Osteocyte (in vitro differentiated cells): Measurements from ENCODE around the gene GCLC. TPM values are rescaled to one million over a fixed set of nuclear protein-coding genes. Genes with fewer than 3 reads are reported as not detected.
A peak's percentile ranks its signal among the peaks of the same experiment; 100 is the strongest.

ENCODE experiments used
- DNase-seq: peaks from one replicate; pipeline ENCODE4 v3.0.0; 2021; ENCODE audit warnings: mixed read lengths; ENCODE audit not compliant: unreplicated experiment; ENCODE audit errors: extremely low spot score
- H3K27ac Mint-ChIP-seq: one replicate; pipeline ENCODE4 v1.8.0; 2021; ENCODE audit warnings: mild to moderate bottlenecking, mixed read lengths; ENCODE audit not compliant: unreplicated experiment
- H3K27me3 Mint-ChIP-seq: one replicate; pipeline ENCODE4 v1.8.0; 2021; ENCODE audit warnings: mixed read lengths; ENCODE audit not compliant: unreplicated experiment
- H3K36me3 Mint-ChIP-seq: one replicate; pipeline ENCODE4 v1.8.0; 2021; ENCODE audit warnings: mixed read lengths; ENCODE audit not compliant: unreplicated experiment
- H3K4me1 Mint-ChIP-seq: one replicate; pipeline ENCODE4 v1.8.0; 2021; ENCODE audit warnings: mixed read lengths; ENCODE audit not compliant: unreplicated experiment
- H3K4me3 Mint-ChIP-seq: one replicate; pipeline ENCODE4 v1.8.0; 2021; ENCODE audit warnings: mild to moderate bottlenecking, moderate library complexity, mixed read lengths; ENCODE audit not compliant: unreplicated experiment
- H3K9me3 Mint-ChIP-seq: one replicate; pipeline ENCODE4 v1.8.0; 2021; ENCODE audit warnings: mixed read lengths; ENCODE audit not compliant: unreplicated experiment
- total RNA-seq: library from RNA; stranded (reverse); gene quantifications from 2 replicates; pipeline ENCODE4 v1.2.1, GENCODE V29; 2021
- TF ChIP-seq, protein P1 (sequence below): fragments of 200-600 bp; sonication (generic); IDR thresholded peaks from 2 replicates; pipeline ENCODE4 v1.5.0; 2021; ENCODE audit warnings: antibody characterized with exemption, mild to moderate bottlenecking, moderate library complexity

Gene GCLC
- total RNA-seq, 1 donor from 2014 or later = 43.7 TPM

DNA sequence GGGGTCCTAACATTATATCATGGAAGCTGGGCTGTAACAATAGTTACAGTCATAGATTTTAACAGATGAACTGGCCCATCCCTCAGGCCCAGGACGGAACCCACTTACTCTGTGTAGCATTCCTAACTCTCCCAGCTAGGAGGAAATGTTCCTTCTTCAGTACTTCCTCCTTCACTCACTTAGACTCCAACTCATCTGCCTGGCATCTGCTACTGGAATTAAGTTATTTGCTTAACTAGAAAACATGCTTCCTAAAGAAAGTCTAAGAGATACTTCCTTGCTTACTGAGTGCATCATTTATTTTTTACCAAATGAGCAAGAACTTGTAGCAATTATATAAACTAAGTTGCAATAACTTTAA is 20.5 kb downstream of the GCLC start:
- H3K27ac Mint-ChIP-seq = peak overlapping the region; percentile 70
- peaks cover 40% of the 10 kb centered on the region for H3K4me1 Mint-ChIP-seq
- no peak overlapping the region for H3K4me3 Mint-ChIP-seq
- peaks cover 6% of the 10 kb centered on the region for H3K36me3 Mint-ChIP-seq
- TF ChIP-seq, protein P1, sequence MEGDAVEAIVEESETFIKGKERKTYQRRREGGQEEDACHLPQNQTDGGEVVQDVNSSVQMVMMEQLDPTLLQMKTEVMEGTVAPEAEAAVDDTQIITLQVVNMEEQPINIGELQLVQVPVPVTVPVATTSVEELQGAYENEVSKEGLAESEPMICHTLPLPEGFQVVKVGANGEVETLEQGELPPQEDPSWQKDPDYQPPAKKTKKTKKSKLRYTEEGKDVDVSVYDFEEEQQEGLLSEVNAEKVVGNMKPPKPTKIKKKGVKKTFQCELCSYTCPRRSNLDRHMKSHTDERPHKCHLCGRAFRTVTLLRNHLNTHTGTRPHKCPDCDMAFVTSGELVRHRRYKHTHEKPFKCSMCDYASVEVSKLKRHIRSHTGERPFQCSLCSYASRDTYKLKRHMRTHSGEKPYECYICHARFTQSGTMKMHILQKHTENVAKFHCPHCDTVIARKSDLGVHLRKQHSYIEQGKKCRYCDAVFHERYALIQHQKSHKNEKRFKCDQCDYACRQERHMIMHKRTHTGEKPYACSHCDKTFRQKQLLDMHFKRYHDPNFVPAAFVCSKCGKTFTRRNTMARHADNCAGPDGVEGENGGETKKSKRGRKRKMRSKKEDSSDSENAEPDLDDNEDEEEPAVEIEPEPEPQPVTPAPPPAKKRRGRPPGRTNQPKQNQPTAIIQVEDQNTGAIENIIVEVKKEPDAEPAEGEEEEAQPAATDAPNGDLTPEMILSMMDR = no peak
- no peak for DNase-seq
- H3K27me3 Mint-ChIP-seq = no peaks in the 10 kb centered on the region
- no peaks in the 10 kb centered on the region for H3K9me3 Mint-ChIP-seq

DNA sequence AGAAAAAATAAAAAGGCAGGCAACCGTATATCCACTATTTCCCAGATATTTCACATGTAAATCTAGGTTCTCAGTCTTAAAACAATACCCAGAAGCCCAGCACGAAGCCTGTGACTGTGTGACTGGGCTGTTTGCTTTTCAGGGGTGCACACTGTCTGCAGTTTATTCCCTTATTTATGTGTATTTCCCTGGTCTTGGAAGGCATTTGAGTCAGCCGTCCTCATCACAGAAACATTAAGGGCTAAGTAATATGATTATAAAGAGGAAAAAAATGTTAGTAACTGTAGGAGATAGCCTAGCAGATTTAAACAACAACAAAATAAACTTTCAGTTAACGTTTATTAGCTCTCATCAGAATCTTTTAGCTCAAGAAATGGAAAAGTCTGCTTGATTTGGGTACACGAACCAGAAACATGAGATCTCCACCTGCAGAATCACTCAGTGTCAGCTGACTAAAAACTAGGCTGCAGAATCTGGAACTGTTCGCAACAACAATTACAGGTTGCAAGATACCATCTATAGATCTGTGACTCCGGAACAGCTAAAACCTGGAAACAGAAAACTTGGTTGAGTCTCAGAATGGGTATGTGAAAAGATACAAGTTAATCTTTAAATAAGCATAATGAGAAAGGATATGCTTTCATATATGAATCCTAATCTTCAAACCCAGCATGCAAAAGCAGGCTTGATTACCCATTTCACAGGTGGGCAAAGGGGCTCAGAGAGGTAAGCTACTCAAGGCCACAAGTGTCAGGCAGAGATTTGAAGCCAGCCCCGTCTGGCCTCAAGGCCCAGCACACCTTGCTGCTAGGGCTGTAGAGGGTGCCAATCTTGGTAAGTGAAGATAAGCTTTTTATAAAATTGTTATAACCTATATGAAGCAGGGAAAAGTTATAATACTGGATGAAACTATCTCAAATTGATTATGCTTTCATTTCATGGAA is 21.1 kb downstream of the GCLC start:
- no peak overlapping the region for H3K4me3 Mint-ChIP-seq
- H3K9me3 Mint-ChIP-seq = no peaks in the 10 kb centered on the region
- peaks cover 7% of the 10 kb centered on the region for H3K36me3 Mint-ChIP-seq
- TF ChIP-seq, protein P1 = no peak
- H3K27me3 Mint-ChIP-seq = no peaks in the 10 kb centered on the region
- peak overlapping the region; percentile 70 for H3K27ac Mint-ChIP-seq
- no peak for DNase-seq
- peaks cover 41% of the 10 kb centered on the region for H3K4me1 Mint-ChIP-seq

DNA sequence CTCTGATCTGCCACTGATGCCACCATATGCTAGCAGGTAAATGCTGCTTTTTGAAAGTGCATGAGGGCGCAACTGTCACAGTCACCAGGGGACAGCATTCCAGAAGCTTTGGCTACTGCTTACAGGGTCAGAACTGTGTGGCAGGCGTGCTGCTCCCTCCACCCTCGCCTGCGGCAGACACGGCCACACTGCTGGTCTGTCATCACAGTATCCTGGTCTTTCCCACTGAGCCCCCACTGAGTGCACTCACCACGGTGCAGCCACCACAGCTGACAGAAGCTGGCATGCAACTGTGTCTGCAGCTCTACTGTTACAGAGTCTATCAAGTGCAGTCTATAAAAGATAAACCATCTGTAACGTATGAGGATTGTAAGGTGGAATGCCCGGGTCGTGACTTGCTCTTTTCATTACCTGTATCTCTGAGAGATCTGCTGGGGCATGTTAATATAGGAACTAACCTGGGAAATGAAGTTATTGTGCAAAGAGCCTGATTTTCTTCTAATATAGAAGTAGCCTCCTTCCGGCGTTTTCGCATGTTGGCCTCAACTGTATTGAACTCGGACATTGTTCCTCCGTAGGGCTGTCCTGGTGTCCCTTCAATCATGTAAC is 24.5 kb downstream of the GCLC start:
- Mint-ChIP-seq H3K4me3 (no peak overlapping the region), H3K4me1 (peaks cover 40% of the 10 kb centered on the region), H3K27ac (no peak overlapping the region), H3K27me3 (no peaks in the 10 kb centered on the region), H3K36me3 (peaks cover 18% of the 10 kb centered on the region), H3K9me3 (no peaks in the 10 kb centered on the region)
- TF ChIP-seq, protein P1 = no peak
- no peak for DNase-seq

DNA sequence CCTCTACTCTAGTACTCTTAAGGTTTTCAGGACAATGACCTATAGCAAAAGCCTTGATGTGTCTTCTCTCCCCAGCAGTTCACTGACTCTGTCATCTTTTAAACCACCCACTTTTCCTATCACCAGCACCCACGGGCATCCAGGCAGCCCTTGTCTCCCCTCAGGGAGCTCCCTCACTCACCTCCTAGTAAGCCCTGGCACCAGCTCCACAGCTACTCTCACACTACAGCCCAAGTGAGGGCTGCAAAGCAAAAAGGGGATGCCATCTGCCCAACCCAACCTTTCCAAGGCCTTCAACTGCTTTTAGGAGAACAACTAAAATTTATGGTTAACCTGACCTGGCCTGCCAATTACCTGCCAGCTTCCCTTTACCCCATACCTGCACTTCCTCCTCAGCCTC is 26.0 kb downstream of the GCLC start:
- no peak for DNase-seq
- H3K36me3 Mint-ChIP-seq = peaks cover 24% of the 10 kb centered on the region
- H3K4me3 Mint-ChIP-seq = no peak overlapping the region
- TF ChIP-seq, protein P1 = no peak
- no peaks in the 10 kb centered on the region for H3K27me3 Mint-ChIP-seq
- H3K4me1 Mint-ChIP-seq = peaks cover 26% of the 10 kb centered on the region
- no peak overlapping the region for H3K27ac Mint-ChIP-seq
- H3K9me3 Mint-ChIP-seq = no peaks in the 10 kb centered on the region

DNA sequence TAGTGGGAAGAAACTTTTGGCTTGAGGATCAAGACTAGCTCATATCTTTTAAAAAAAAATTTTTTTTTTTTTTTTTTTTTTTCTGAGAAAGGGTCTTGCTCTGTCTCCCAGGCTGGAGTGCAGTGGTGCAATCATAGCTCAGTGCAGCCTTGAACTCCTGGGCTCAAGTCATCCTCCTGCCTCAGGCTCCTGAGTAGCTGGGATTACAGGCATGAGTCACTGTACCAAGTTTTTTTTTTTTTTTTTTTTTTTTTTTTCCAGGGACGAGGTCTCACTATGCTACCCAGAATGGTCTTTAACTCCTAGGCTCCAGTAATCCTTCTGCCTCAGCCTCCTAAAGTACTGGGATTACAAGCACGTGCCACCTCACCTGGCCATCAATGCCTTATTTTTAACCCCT is 27.9 kb downstream of the GCLC start:
- Mint-ChIP-seq H3K4me1 (peaks cover 22% of the 10 kb centered on the region), H3K27me3 (no peaks in the 10 kb centered on the region), H3K4me3 (no peak overlapping the region), H3K36me3 (peaks cover 39% of the 10 kb centered on the region), H3K9me3 (no peaks in the 10 kb centered on the region), H3K27ac (no peak overlapping the region)
- DNase-seq = no peak
- TF ChIP-seq, protein P1 = no peak
